ENCODE measurements around the gene PSMA6.

DNA sequence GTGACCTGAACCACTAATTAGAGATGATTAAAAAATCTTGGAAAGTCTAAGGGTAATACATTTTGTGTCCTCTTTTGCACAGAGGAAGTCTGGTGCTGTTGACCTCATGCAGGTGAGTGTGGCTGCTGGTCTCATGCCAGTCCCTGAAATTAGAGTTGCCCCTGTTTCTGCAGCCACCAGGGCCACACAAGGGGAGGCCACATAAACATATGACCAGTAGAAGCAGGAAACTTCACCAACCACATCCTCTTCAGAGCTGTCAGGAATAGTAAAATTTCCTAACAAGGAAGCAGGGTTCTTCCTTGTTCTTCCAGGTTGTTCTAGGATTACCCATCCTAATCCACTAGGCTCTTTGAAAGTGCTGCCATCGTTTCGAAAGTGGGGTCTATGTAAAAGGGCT is 28.3 kb downstream of the PSMA6 start:
- TF ChIP-seq, protein P1, sequence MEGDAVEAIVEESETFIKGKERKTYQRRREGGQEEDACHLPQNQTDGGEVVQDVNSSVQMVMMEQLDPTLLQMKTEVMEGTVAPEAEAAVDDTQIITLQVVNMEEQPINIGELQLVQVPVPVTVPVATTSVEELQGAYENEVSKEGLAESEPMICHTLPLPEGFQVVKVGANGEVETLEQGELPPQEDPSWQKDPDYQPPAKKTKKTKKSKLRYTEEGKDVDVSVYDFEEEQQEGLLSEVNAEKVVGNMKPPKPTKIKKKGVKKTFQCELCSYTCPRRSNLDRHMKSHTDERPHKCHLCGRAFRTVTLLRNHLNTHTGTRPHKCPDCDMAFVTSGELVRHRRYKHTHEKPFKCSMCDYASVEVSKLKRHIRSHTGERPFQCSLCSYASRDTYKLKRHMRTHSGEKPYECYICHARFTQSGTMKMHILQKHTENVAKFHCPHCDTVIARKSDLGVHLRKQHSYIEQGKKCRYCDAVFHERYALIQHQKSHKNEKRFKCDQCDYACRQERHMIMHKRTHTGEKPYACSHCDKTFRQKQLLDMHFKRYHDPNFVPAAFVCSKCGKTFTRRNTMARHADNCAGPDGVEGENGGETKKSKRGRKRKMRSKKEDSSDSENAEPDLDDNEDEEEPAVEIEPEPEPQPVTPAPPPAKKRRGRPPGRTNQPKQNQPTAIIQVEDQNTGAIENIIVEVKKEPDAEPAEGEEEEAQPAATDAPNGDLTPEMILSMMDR (IDR thresholded peaks at IDR 0.05; ENCODE audit: low read depth, low read length, missing input control), result no peak
- TF ChIP-seq NR2F2 (IDR thresholded peaks at IDR 0.05) (no peak), SP1 (IDR thresholded peaks at IDR 0.05) (no peak), HNF4G (IDR thresholded peaks at IDR 0.05) (no peak)
